Loucy (cell line): ENCODE results near the gene ZNF765.
"Not testable (repeated sequence)": the region's sequence is repeated elsewhere in the genome, so short reads cannot be mapped to it uniquely, and the experiment has no call there.

Experiments
- H2AFZ ChIP-seq: fragments of 200-600 bp; sonication (generic); 2 replicates; pipeline ENCODE4 v1.6.0; 2016; ENCODE audit warnings: antibody characterized with exemption, mild to moderate bottlenecking, low read length, moderate library complexity
- H3F3A ChIP-seq: fragments of 200-600 bp; 2 replicates; pipeline ENCODE4 v1.6.0; 2016; ENCODE audit warnings: antibody characterized with exemption, low read depth, mild to moderate bottlenecking
- H3K27me3 ChIP-seq: fragments of 200-600 bp; sonication (generic); 2 replicates; pipeline ENCODE4 v1.6.1; 2014; ENCODE audit warnings: low read length, mild to moderate bottlenecking; ENCODE audit not compliant: insufficient read depth, poor library complexity, severe bottlenecking
- H3K36me3 ChIP-seq: fragments of 200-600 bp; sonication (generic); 2 replicates; pipeline ENCODE4 v1.6.1; 2016; ENCODE audit warnings: low read length; ENCODE audit not compliant: insufficient read depth
- H3K4me1 ChIP-seq: fragments of 200-600 bp; sonication (generic); 2 replicates; pipeline ENCODE4 v1.5.1; 2014; ENCODE audit warnings: low read length, mild to moderate bottlenecking; ENCODE audit not compliant: insufficient read depth, poor library complexity, severe bottlenecking
- H3K4me2 ChIP-seq: fragments of 200-600 bp; sonication (generic); 2 replicates; pipeline ENCODE4 v1.6.0; 2014; ENCODE audit warnings: antibody characterized with exemption, low read length, low read depth, mild to moderate bottlenecking; ENCODE audit not compliant: poor library complexity, severe bottlenecking
- H3K4me3 ChIP-seq: fragments of 200-600 bp; sonication (generic); 2 replicates; pipeline ENCODE4 v1.5.1; 2014; ENCODE audit warnings: low read length, mild to moderate bottlenecking, mixed read lengths; ENCODE audit not compliant: poor library complexity, severe bottlenecking
- H3K79me2 ChIP-seq: fragments of 200-600 bp; sonication (generic); 2 replicates; pipeline ENCODE4 v1.6.1; 2014; ENCODE audit warnings: low read length; ENCODE audit not compliant: insufficient read depth
- H3K9ac ChIP-seq: fragments of 200-600 bp; sonication (generic); 2 replicates; pipeline ENCODE4 v1.6.0; 2014; ENCODE audit warnings: mild to moderate bottlenecking, low read depth, low read length, moderate library complexity; ENCODE audit not compliant: poor library complexity, severe bottlenecking
- H3K9me2 ChIP-seq: fragments of 200-600 bp; sonication (generic); replicated peaks from 2 replicates; pipeline ENCODE4 v1.6.1; 2016; ENCODE audit warnings: low read depth, low read length, mixed read lengths
- H3K9me3 ChIP-seq: fragments of 200-600 bp; sonication (generic); 2 replicates; pipeline ENCODE4 v1.6.1; 2014; ENCODE audit warnings: mild to moderate bottlenecking, antibody characterized with exemption, low read length, low read depth; ENCODE audit not compliant: insufficient read depth
- H4K20me1 ChIP-seq: fragments of 200-600 bp; sonication (generic); 2 replicates; pipeline ENCODE4 v1.6.0; 2014; ENCODE audit warnings: antibody characterized with exemption, low read length, mild to moderate bottlenecking; ENCODE audit not compliant: insufficient read depth, poor library complexity, severe bottlenecking
- EZH2phosphoT487 ChIP-seq: fragments of 200-600 bp; IDR thresholded peaks from 2 replicates; pipeline ENCODE4 v1.6.1; 2018; ENCODE audit warnings: antibody characterized with exemption, mild to moderate bottlenecking, moderate library complexity, borderline replicate concordance
- TF ChIP-seq, protein P1 (sequence below): fragments of 200-600 bp; sonication (generic); conservative IDR thresholded peaks from 2 replicates; pipeline ENCODE4 v1.5.1; 2014; ENCODE audit warnings: mild to moderate bottlenecking, antibody characterized with exemption, low read length

Gene ZNF765

GRCh38 chr19:53455828-53456227, 60.9 kb downstream of the ZNF765 start:
- H2AFZ ChIP-seq: no peak overlapping the region
- no peaks in the 10 kb centered on the region for H3F3A ChIP-seq
- peaks cover 5% of the 10 kb centered on the region; the same call in 1 of the 2 replicates for H3K9me3 ChIP-seq
- no peak for TF ChIP-seq EZH2phosphoT487
- TF ChIP-seq, protein P1, sequence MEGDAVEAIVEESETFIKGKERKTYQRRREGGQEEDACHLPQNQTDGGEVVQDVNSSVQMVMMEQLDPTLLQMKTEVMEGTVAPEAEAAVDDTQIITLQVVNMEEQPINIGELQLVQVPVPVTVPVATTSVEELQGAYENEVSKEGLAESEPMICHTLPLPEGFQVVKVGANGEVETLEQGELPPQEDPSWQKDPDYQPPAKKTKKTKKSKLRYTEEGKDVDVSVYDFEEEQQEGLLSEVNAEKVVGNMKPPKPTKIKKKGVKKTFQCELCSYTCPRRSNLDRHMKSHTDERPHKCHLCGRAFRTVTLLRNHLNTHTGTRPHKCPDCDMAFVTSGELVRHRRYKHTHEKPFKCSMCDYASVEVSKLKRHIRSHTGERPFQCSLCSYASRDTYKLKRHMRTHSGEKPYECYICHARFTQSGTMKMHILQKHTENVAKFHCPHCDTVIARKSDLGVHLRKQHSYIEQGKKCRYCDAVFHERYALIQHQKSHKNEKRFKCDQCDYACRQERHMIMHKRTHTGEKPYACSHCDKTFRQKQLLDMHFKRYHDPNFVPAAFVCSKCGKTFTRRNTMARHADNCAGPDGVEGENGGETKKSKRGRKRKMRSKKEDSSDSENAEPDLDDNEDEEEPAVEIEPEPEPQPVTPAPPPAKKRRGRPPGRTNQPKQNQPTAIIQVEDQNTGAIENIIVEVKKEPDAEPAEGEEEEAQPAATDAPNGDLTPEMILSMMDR: no peak
- no peaks in the 10 kb centered on the region for H4K20me1 ChIP-seq
- H3K36me3 ChIP-seq: peaks cover 28% of the 10 kb centered on the region
- H3K4me1 ChIP-seq: no peaks in the 10 kb centered on the region
- H3K79me2 ChIP-seq: no peaks in the 10 kb centered on the region
- no peaks in the 10 kb centered on the region for H3K27me3 ChIP-seq
- H3K4me3 ChIP-seq: no peak overlapping the region
- no peaks in the 10 kb centered on the region for H3K9me2 ChIP-seq
- no peak overlapping the region for H3K9ac ChIP-seq
- H3K4me2 ChIP-seq: no peak overlapping the region

DNA sequence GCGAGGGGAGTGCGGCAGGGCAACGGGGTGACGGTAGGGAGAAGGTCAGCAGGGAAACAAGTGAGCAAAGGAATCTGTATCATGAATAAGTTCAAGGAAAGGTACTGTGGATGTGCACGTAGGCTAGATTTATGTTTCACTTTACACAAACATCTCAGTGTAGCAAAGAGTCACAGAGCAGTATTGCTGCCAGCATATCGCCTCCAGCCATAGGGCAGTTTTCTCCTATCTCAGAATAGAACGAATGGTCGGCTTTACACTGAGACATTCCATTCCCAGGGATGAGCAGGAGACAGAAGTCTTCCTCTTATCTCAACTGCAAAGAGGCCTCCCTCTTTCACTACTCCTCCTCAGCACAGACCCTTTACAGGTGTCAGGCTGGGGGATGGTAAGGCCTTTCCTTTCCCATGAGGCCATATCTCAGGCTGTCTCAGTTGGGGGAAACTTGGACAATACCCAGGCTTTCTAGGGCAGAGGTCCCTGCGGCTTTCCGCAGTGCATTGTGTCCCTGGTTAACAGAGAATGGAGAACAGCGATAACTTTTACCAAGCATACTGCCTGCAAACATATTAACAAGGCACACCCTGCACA, 65.3 kb downstream of the ZNF765 start:
- H2AFZ ChIP-seq, H3K9me3 ChIP-seq, H4K20me1 ChIP-seq, H3F3A ChIP-seq, H3K27me3 ChIP-seq, H3K79me2 ChIP-seq, H3K9ac ChIP-seq, H3K4me2 ChIP-seq, H3K4me1 ChIP-seq, H3K36me3 ChIP-seq, H3K4me3 ChIP-seq, H3K9me2 ChIP-seq: not testable (repeated sequence)

GRCh38 chr19:53461866-53462265, 66.9 kb downstream of the ZNF765 start:
- Histone ChIP-seq H4K20me1 (no peaks in the 10 kb centered on the region), H3K27me3 (no peaks in the 10 kb centered on the region), H3K9me3 (no peaks in the 10 kb centered on the region; the same call in 1 of the 2 replicates), H2AFZ (no peak overlapping the region), H3K4me1 (no peaks in the 10 kb centered on the region), H3K4me3 (no peak overlapping the region), H3K9ac (no peak overlapping the region), H3K4me2 (no peak overlapping the region), H3F3A (no peaks in the 10 kb centered on the region), H3K79me2 (no peaks in the 10 kb centered on the region), H3K36me3 (no peaks in the 10 kb centered on the region), H3K9me2 (no peaks in the 10 kb centered on the region)
- no peak for TF ChIP-seq EZH2phosphoT487
- TF ChIP-seq, protein P1: no peak

DNA sequence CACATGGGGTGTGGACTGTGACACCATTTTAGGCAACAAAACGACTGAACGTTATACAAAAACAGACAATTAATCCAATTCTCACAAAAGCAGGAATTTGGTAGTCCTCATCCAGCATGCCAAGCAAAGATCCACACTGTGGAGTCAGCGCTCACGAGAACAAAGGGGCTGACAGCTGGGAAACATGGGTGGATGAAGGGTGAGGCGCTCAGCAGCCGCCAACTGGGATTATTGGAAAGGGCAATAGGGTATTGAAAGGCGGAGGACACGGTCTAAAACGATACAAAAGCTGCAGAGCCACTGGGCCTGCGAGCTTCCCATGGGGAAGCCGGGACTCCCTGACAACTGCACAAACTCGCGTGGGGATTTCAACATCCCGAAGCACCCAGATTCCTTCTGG, 67.9 kb downstream of the ZNF765 start:
- Histone ChIP-seq H4K20me1 (no peaks in the 10 kb centered on the region), H3K4me2 (no peak overlapping the region), H3K9ac (no peak overlapping the region), H3K4me1 (no peaks in the 10 kb centered on the region), H3K9me2 (no peaks in the 10 kb centered on the region), H3K9me3 (no peaks in the 10 kb centered on the region), H3K79me2 (peaks cover 2% of the 10 kb centered on the region; the same call in 1 of the 2 replicates), H3F3A (no peaks in the 10 kb centered on the region), H2AFZ (no peak overlapping the region), H3K27me3 (no peaks in the 10 kb centered on the region), H3K4me3 (no peak overlapping the region), H3K36me3 (no peaks in the 10 kb centered on the region)
- no peak for TF ChIP-seq EZH2phosphoT487
- TF ChIP-seq, protein P1: no peak
